Activated CD4-positive, alpha-beta T cell treated with anti-CD3 and anti-CD28 coated beads, Interleukin-2, amount 10 ng/mL, durations not matched to agents 24 days and 14 days (primary cell): Measurements from ENCODE around the gene HP1BP3. TPM values are rescaled to one million over a fixed set of nuclear protein-coding genes. Genes with fewer than 3 reads are reported as not detected.
A peak's percentile ranks its signal among the peaks of the same experiment; 100 is the strongest.

Experiments used
- DNase-seq: peaks from one replicate; pipeline ENCODE4 v3.0.0; 2022
- H3K27ac Mint-ChIP-seq: one replicate; pipeline ENCODE4 v1.8.0; 2022; ENCODE audit warnings: mild to moderate bottlenecking, mixed read lengths
- H3K27me3 Mint-ChIP-seq: one replicate; pipeline ENCODE4 v1.8.0; 2022; ENCODE audit warnings: mixed read lengths
- H3K36me3 Mint-ChIP-seq: one replicate; pipeline ENCODE4 v1.8.0; 2022; ENCODE audit warnings: low read depth, mild to moderate bottlenecking, mixed read lengths
- H3K4me1 Mint-ChIP-seq: one replicate; pipeline ENCODE4 v1.8.0; 2021; ENCODE audit warnings: mixed read lengths
- H3K4me3 Mint-ChIP-seq: one replicate; pipeline ENCODE4 v1.8.0; 2022; ENCODE audit warnings: mild to moderate bottlenecking, moderate library complexity, mixed read lengths
- H3K9me3 Mint-ChIP-seq: one replicate; pipeline ENCODE4 v1.8.0; 2021; ENCODE audit warnings: mixed read lengths
- intact Hi-C: fragments of 100-400 bp; cut with micrococcal nuclease; formaldehyde crosslinking; loops from one replicate; pipeline ENCODE4 v1.15.1; 2023
- total RNA-seq: library from RNA; stranded (reverse); gene quantifications from 2 replicates; pipeline ENCODE4 v1.2.3, GENCODE V29; 2022

HP1BP3 gene
- total RNA-seq, 1 donor from 2014 or later, result 239 TPM

DNA sequence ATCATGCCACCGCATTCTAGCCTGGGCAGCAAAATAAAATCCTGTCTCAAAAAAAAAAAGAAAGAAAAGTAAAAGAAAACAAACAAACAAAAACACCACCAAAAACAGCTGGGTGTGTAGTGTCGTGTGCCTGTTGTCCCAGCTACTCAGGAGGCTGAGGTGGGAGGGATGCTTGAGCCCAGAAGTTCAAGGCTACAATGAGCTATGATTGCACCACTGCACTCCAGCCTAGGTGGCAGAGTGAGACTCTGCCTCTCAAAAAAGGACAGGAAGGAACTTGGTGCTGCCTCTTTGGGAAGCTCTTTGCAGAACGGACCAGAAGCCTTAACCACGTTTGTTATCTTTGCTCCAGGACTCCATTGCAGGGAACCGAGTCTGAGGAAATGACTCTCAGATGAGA lies 80.3 kb downstream of the HP1BP3 start:
- no peak for DNase-seq
- no peak overlapping the region for H3K27ac Mint-ChIP-seq
- no peaks in the 10 kb centered on the region for H3K4me1 Mint-ChIP-seq
- no peaks in the 10 kb centered on the region for H3K27me3 Mint-ChIP-seq
- intact Hi-C loops, result no loop called here
- no peak overlapping the region for H3K4me3 Mint-ChIP-seq
- H3K9me3 Mint-ChIP-seq, result no peaks in the 10 kb centered on the region
- H3K36me3 Mint-ChIP-seq, result no peaks in the 10 kb centered on the region

DNA sequence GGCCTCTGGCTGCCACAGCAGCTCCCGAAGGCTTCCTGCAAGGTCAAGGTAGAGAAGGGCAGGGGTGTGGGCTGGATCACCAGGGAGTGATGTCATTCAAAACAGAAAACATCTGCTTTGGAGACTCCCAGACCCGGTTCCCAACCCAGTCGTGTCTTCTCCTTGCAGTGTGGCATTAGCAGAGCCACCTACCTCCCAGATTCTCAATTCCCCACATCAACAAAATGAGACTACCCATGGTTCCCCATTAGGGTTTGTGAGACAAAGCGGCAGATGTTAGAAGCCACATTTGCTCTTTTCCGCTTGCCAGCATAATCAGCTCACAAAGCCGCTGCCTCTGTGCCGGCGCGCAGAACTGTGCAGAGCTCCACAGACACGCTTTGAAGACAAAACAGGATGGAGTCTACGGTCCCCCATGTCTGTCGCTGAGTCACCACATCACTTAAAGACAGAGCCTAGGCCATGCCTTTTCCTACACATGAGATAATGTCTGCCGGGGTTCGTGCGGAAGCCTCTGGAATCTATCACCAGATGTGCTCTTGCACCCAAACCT lies 81.8 kb downstream of the HP1BP3 start:
- no peak overlapping the region for H3K27ac Mint-ChIP-seq
- no peaks in the 10 kb centered on the region for H3K4me1 Mint-ChIP-seq
- no peaks in the 10 kb centered on the region for H3K9me3 Mint-ChIP-seq
- no peaks in the 10 kb centered on the region for H3K27me3 Mint-ChIP-seq
- H3K36me3 Mint-ChIP-seq, result no peaks in the 10 kb centered on the region
- intact Hi-C loops, result no loop called here
- no peak overlapping the region for H3K4me3 Mint-ChIP-seq
- DNase-seq, result no peak

DNA sequence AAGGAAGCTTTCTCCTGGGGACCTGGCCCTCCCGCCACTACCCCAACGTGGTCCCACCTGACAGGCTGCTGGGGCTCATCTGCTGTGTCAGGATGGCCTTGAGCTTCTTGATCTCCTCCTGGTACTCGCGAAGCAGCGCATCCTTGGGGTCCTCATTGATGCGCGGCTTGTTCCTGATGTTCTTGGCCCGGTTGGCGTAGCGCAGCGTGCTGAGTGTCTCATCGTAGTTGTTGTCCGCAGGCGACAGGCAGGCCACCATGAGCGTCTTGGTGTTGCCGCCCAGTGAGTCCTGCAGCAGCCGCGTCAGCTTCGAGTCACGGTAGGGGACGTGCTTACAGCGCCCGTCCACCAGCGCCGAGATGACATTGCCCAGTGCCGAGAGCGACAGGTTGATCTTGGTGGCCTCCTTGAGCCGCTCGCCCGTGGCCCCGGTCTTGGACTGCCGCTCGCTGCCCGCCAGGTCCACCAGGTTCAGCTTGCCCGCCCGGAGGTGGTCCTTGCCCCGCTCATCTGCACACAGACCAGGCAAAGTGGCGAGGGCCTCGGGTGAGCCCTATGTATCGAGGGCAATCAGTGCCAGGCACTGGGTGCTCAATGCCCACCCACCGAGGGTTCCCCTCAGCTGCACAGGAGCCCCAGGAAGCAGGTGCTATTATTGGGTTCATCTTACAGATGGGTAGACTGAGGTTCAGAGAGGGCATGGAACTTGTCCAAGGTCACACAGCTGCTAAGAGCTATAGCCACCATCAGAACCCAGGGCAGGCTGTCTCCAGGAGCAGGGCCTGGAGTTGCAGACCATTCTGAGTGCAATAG lies 82.5 kb downstream of the HP1BP3 start:
- no peaks in the 10 kb centered on the region for H3K9me3 Mint-ChIP-seq
- intact Hi-C loops, result no loop called here
- no peaks in the 10 kb centered on the region for H3K27me3 Mint-ChIP-seq
- no peaks in the 10 kb centered on the region for H3K4me1 Mint-ChIP-seq
- DNase-seq, result no peak
- no peaks in the 10 kb centered on the region for H3K36me3 Mint-ChIP-seq
- H3K4me3 Mint-ChIP-seq, result no peak overlapping the region
- H3K27ac Mint-ChIP-seq, result no peak overlapping the region

DNA sequence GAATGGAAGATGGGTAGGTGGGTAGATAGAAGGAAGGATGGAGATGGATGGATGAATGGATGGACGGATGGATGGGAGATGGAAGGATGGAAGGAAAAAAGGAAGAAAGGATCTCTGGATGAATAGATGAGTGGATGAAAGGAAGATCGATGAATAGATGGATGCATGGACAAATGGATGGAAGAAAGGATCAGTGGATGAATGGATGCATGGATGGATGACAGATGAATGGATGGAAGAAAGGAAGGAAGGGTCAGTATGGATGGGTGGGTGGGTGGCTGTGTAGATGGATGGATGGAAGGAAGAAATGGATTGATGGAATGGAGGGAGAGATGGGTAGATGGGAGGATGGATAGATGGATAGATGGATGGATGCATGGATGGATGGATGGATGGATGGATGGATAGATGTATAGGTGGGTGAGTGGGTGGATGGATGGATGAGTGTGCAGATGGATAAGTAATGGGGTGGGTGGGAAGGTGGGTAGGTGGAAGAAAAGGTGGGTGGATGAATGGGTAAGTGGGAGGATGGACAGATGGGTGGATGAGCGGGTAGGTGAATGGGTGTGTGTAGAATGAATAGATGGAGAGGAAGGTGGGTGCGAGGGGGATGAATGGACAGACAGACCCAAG lies 83.9 kb downstream of the HP1BP3 start:
- DNase-seq, result no peak
- no peaks in the 10 kb centered on the region for H3K4me1 Mint-ChIP-seq
- no peaks in the 10 kb centered on the region for H3K36me3 Mint-ChIP-seq
- no peak overlapping the region for H3K4me3 Mint-ChIP-seq
- H3K27ac Mint-ChIP-seq, result no peak overlapping the region
- intact Hi-C loops, result no loop called here
- no peaks in the 10 kb centered on the region for H3K9me3 Mint-ChIP-seq
- no peaks in the 10 kb centered on the region for H3K27me3 Mint-ChIP-seq

DNA sequence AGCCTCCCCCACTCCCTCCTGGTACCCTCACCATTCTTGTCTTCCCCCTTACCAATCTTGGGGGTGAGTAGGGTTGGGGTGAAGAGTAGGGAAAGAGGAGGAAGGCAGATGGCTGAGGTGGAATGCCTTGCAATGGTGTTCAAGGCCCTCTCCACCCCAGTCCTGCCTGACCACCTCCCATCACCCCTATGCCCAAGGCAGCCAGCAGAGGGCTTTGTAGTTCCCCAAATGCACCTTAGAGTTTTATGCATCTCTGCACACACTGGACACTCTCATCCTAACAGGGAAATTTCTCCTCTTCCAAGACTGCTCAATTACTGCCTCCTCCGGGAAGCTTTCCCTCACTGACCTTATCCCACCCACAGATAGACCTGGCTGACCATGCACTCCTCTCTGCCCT lies 84.7 kb downstream of the HP1BP3 start:
- Mint-ChIP-seq H3K36me3 (no peaks in the 10 kb centered on the region), H3K27ac (no peak overlapping the region), H3K27me3 (no peaks in the 10 kb centered on the region), H3K4me3 (no peak overlapping the region), H3K9me3 (no peaks in the 10 kb centered on the region), H3K4me1 (no peaks in the 10 kb centered on the region)
- no peak for DNase-seq
- intact Hi-C loops, result no loop called here

DNA sequence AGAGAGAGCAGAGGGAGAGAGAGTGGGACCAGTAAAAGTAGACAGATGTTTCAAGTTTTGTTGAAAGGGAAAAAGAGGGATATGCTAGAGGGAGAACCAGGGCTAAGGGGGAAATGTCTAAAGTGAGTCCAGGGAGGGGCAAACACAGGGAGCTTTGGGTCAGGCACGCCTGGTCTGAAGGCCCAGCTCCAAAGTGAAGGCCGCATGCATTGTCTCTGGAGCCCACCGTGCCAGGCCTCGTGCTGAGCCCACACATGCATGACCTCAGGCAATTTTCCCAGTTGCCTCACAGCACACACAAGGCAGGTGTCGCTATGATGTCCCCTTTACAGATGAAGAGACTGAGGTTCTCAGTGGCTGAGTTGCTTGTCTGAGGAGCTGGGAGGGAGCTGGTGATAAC lies 85.3 kb downstream of the HP1BP3 start:
- no peak for DNase-seq
- intact Hi-C loops, result no loop called here
- H3K4me3 Mint-ChIP-seq, result no peak overlapping the region
- H3K9me3 Mint-ChIP-seq, result no peaks in the 10 kb centered on the region
- H3K27me3 Mint-ChIP-seq, result no peaks in the 10 kb centered on the region
- H3K27ac Mint-ChIP-seq, result no peak overlapping the region
- no peaks in the 10 kb centered on the region for H3K36me3 Mint-ChIP-seq
- peaks cover 2% of the 10 kb centered on the region for H3K4me1 Mint-ChIP-seq

DNA sequence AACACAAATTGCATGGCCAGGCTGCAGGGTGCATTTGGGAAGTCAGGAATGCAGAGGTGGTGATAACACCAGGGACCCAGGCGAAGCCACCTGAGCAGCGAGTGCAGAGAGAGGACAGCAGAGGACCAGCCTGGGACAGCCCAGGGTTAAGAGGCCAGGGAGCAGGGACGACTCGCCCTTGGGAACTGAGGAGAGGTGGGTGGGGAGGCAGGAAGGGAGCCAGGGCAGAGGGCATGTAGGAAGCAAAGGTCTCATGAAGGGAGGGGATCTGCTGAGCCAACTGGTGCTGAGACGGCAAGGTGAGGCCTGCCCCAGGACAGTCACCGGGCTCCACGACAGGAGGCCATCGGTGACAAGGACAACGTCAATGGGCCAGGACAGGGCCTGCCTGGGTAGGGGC lies 85.7 kb downstream of the HP1BP3 start:
- H3K9me3 Mint-ChIP-seq, result no peaks in the 10 kb centered on the region
- H3K36me3 Mint-ChIP-seq, result no peaks in the 10 kb centered on the region

DNA sequence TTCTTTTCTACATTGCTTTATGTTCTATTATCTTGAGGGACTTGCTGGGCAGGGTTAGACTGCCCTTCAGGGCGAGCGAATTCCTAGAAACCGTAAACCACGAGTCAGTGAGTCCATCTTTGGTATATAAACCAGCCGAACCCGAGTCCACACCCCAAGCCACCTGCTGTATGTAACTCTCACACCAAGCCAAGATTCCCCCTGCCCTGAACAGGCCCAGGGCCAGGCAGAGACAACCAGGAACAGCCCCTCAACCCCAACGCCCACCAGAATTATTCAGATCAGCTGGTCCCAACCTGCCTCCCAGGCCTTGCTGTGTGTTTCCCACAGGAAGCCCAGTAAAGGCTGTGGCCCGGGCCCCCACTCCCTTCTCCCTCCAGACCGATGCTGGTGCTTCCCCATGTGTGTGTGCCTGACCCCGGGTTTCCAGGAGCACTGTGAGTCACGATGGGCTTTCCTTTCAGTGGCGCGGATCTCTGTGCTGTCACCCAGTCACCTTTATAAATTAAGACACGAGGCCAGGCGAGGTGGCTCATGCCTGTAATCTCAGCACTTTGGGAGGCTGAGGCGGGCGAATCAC lies 86.4 kb downstream of the HP1BP3 start:
- H3K9me3 Mint-ChIP-seq, result no peaks in the 10 kb centered on the region
- peaks cover under 1% of the 10 kb centered on the region for H3K27me3 Mint-ChIP-seq
- no peaks in the 10 kb centered on the region for H3K36me3 Mint-ChIP-seq
- DNase-seq, result no peak
- no peak overlapping the region for H3K27ac Mint-ChIP-seq
- intact Hi-C loops, result no loop called here
- H3K4me1 Mint-ChIP-seq, result peaks cover 7% of the 10 kb centered on the region
- H3K4me3 Mint-ChIP-seq, result no peak overlapping the region

More for the DNA sequence above, 85.7 kb downstream of the HP1BP3 start:
- Mint-ChIP-seq H3K27ac (no peak overlapping the region), H3K4me3 (no peak overlapping the region), H3K27me3 (no peaks in the 10 kb centered on the region), H3K4me1 (peaks cover 4% of the 10 kb centered on the region)
- DNase-seq, result no peak
- intact Hi-C loops, result no loop called here

DNA sequence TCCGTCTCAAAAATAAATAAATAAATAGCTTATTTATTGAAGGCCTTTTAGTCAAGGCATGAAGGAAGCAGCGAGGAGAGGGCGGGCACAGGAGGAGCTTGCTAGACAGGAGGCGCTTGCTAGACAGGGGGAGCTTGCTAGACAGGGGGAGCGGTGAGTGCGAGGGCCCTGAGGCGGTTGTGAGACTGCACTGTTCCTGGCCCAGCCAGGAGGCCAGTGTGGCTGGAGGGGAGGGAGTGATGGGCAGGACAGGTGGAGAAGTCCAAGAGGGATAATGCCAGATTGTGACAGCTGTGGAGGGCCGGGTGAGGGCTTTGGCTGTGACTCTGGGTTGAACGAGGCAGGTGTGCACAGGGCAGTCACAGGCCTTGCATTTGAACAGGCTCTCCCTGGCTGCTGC lies 87.5 kb downstream of the HP1BP3 start:
- H3K4me3 Mint-ChIP-seq, result no peak overlapping the region
- DNase-seq, result no peak
- intact Hi-C loops, result no loop called here
- H3K27ac Mint-ChIP-seq, result no peak overlapping the region
- no peaks in the 10 kb centered on the region for H3K9me3 Mint-ChIP-seq
- no peaks in the 10 kb centered on the region for H3K36me3 Mint-ChIP-seq
- peaks cover 7% of the 10 kb centered on the region for H3K4me1 Mint-ChIP-seq
- peaks cover 5% of the 10 kb centered on the region for H3K27me3 Mint-ChIP-seq

DNA sequence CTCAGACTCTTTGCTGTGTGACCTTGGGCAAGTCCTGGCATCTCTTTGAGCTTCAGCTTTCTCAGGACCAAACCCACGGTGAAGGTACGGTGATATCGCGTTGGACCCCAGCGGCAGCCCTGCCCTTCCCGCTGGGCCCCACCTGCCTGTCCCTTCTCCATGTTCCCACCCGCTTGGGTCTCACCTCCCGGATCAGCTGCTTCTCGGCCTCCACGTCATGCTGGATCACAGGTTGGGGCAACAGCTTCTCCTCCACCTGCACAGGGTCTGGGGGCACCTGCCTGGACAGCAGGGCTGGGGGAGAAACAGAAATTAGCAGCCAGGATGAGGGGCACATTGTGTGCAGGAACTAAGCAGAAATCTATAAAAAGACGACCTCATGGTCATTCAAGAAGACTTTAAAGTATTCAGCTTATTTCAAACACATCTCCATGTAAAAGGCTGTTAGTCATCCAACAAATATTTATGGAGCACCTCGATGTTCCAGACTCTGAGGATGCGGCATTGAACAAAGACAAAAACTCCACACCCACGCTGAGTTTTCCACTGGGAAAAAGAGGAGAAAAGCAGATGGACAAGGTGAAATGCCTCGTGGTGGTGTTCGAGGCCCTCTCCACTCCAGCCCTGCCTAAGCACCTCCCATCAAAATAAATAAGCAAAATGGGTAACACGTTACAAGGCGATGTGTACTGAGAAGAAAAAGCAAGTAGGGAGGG lies 88.8 kb downstream of the HP1BP3 start:
- H3K4me3 Mint-ChIP-seq, result no peak overlapping the region
- peaks cover 7% of the 10 kb centered on the region for H3K27me3 Mint-ChIP-seq
- no peak overlapping the region for H3K27ac Mint-ChIP-seq
- intact Hi-C loops, result no loop called here
- H3K4me1 Mint-ChIP-seq, result peaks cover 7% of the 10 kb centered on the region
- no peaks in the 10 kb centered on the region for H3K9me3 Mint-ChIP-seq
- DNase-seq, result no peak
- no peaks in the 10 kb centered on the region for H3K36me3 Mint-ChIP-seq

DNA sequence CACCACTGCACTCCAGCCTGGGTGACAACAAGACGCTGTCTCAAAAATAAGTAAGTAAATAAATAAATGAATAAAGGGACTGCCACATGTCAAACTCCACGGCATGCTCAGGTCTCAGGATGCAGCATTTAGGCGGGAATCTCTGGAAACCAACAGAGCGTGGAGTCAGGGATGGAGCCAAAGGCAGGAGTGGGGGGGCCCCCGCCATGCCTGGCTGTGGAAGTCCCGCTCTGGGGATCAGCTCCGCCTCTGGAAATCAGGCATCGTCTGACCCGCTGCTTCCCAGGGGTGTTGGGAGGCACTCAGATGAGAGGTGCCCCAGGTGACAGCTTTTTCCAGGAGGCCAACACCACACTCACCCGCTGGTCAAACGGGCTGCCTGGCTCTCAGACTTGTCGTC lies 89.5 kb downstream of the HP1BP3 start:
- no peak for DNase-seq
- H3K27me3 Mint-ChIP-seq, result peaks cover 7% of the 10 kb centered on the region
- intact Hi-C loops, result loop anchor here (2.0 kb wide), 1 partner anchor 35 kb away; the partner anchor contains the start of gene SH2D5
- peaks cover 7% of the 10 kb centered on the region for H3K4me1 Mint-ChIP-seq
- no peaks in the 10 kb centered on the region for H3K9me3 Mint-ChIP-seq
- H3K36me3 Mint-ChIP-seq, result no peaks in the 10 kb centered on the region
- no peak overlapping the region for H3K4me3 Mint-ChIP-seq
- no peak overlapping the region for H3K27ac Mint-ChIP-seq

DNA sequence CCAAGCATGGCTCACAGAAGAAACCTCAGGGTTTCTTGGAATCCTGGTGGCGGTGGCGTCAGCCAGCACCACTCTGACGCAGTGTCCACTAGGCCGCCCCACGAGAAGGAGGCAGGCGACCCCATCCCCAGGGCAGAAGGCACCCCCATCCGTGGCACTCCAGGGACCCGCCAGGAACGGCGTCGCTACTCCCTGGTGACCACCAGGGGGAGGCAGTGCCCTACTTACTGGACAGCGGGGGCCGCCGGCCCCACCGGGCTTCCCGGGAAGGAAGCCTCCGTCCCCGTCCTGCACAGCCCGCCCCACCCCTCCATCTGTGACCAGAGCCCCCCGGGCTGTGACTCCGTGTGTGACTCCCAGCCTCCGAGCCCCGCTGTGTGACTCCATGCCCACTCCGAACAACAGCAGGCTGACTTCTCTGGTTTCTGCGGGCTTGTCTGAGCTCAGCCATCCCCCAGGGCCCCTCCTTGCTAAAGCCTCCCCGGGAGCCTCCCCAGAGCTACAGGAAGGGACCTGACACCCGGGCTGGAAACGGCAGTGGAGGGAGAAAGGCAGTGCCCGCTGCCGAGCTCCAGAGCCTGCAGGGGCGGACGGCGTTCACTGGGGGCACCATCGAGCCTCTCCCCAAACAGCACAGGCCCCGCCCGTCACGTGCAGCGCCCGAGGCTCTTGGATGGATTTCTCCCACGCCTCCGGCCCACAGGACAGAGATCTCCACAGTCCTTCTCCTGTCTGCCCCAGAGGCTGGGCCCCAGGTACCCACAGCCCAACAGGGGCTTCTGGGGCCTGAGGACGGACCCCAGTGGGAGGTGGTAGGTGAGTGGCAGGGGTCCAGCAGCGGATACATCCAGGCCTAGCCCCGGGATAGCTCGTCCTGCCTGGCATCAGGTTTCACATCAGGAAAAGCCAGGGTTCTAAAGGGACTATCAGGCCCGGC lies 90.4 kb downstream of the HP1BP3 start:
- intact Hi-C loops, result loop anchor here (1.0 to 2.0 kb wide), 2 partner anchors 36 to 499 kb away; partner anchors contain the start of gene SH2D5
- peak overlapping the region; percentile 34 for H3K27ac Mint-ChIP-seq
- no peaks in the 10 kb centered on the region for H3K36me3 Mint-ChIP-seq
- DNase-seq, result peak; percentile 90
- peaks cover 7% of the 10 kb centered on the region for H3K27me3 Mint-ChIP-seq
- no peaks in the 10 kb centered on the region for H3K9me3 Mint-ChIP-seq
- peak overlapping the region; percentile 89 for H3K4me3 Mint-ChIP-seq
- H3K4me1 Mint-ChIP-seq, result peaks cover 7% of the 10 kb centered on the region

DNA sequence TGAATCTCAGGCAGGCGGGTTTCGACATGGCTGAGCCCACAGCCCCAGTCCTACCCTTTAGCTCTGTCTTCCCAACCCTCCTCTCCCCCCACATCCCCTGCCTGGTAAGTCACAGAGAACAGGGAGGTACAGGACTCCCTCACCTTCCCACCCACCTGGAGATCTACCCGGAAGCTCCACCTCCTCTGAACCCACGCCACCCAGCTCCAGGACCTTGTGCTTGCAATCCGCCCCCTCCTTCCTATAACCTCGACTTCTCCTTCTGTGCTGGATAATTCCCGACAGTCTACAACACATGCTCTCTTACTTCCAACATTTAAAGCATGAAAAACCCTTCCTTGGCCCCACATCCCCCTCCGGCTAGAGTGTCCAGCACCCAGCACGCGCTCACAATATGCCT lies 91.6 kb downstream of the HP1BP3 start:
- intact Hi-C loops, result no loop called here
- H3K27ac Mint-ChIP-seq, result peak overlapping the region; percentile 32

More for the DNA sequence above, 91.6 kb downstream of the HP1BP3 start:
- no peaks in the 10 kb centered on the region for H3K36me3 Mint-ChIP-seq
- no peaks in the 10 kb centered on the region for H3K9me3 Mint-ChIP-seq
- DNase-seq, result no peak
- peaks cover 7% of the 10 kb centered on the region for H3K4me1 Mint-ChIP-seq
- no peak overlapping the region for H3K4me3 Mint-ChIP-seq
- H3K27me3 Mint-ChIP-seq, result peaks cover 7% of the 10 kb centered on the region
